NT2/D1 (cell line): ENCODE data around the gene RAB20.

ENCODE experiments used
- SUZ12 ChIP-seq: IDR thresholded peaks from 2 replicates; pipeline ENCODE4 v1.6.1; 2011; ENCODE audit not compliant: insufficient read length, insufficient read depth; ENCODE audit errors: extremely low read depth
- YY1 ChIP-seq: IDR thresholded peaks from 2 replicates; pipeline ENCODE4 v1.6.1; 2011; ENCODE audit not compliant: insufficient read length, insufficient read depth
- ZNF274 ChIP-seq: IDR thresholded peaks from 2 replicates; pipeline ENCODE4 v1.6.1; 2011; ENCODE audit warnings: mild to moderate bottlenecking, low read depth, low read length

DNA sequence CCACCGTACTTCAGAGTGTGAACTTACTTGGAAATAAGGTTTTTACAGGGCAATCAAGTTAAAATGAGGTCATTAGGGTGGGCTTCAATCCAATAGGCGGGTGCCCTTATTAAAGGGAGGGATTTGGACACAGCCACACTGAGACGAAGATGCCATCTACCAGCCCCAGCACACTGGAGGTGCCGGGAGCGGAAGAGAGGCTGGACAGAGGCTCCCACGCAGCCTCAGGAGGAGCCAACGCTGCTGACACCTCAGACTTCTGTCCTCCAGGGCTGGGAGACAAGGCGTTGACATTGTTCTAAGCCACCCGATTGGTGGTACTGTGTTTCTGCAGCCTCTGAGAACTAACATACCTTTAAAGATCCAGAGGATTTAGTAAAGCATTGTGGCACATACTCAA, 12.6 kb upstream of the RAB20 start:
- TF ChIP-seq ZNF274, result no peak
- no peak for TF ChIP-seq SUZ12
- no peak for TF ChIP-seq YY1
